MM.1S (cell line): ENCODE results near the gene NSFL1C.

Source experiments
- EZH2 ChIP-seq: fragments of 300-600 bp; sonication (generic); optimal IDR thresholded peaks from 2 replicates; pipeline ENCODE3; 2017; ENCODE audit warnings: low read depth, mild to moderate bottlenecking, antibody characterized with exemption, low read length, mixed read lengths
- TF ChIP-seq, protein P1 (sequence below): fragments of 300-600 bp; sonication (generic); IDR thresholded peaks from 2 replicates; pipeline ENCODE4 v1.5.1; 2016; ENCODE audit warnings: antibody characterized with exemption, low read length, mixed read lengths

GRCh38 chr20:1468117-1468624 lies 1.5 kb upstream of the NSFL1C start:
- TF ChIP-seq, protein P1, sequence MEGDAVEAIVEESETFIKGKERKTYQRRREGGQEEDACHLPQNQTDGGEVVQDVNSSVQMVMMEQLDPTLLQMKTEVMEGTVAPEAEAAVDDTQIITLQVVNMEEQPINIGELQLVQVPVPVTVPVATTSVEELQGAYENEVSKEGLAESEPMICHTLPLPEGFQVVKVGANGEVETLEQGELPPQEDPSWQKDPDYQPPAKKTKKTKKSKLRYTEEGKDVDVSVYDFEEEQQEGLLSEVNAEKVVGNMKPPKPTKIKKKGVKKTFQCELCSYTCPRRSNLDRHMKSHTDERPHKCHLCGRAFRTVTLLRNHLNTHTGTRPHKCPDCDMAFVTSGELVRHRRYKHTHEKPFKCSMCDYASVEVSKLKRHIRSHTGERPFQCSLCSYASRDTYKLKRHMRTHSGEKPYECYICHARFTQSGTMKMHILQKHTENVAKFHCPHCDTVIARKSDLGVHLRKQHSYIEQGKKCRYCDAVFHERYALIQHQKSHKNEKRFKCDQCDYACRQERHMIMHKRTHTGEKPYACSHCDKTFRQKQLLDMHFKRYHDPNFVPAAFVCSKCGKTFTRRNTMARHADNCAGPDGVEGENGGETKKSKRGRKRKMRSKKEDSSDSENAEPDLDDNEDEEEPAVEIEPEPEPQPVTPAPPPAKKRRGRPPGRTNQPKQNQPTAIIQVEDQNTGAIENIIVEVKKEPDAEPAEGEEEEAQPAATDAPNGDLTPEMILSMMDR = no peak
- no peak for TF ChIP-seq EZH2
